WTC11 (cell line): ENCODE data around the gene TTLL10. TPM values are rescaled to one million over a fixed set of nuclear protein-coding genes. Genes with fewer than 3 reads are reported as not detected.
A peak's percentile ranks its signal among the peaks of the same experiment; 100 is the strongest.

Source experiments
- ATAC-seq: fragments of 200-7000 bp; cut with Tn5 transposase; 2 replicates; pipeline ENCODE4 v1.10.0; 2021; ENCODE audit warnings: mild to moderate bottlenecking, moderate library complexity
- CTCF ChIA-PET: fragments of 300-600 bp; sonication (Branson Sonifier 250); formaldehyde crosslinking; loops from one replicate; lab custom pipeline; 2021; ENCODE audit warnings: antibody characterized with exemption; lab: Charles Lee
- POLR2A ChIA-PET: fragments of 350-600 bp; sonication (Branson Sonifier 250); formaldehyde crosslinking; loops from one replicate; lab custom pipeline; 2021; ENCODE audit warnings: antibody characterized with exemption; lab: Charles Lee
- DNase-seq: peaks from one replicate; pipeline ENCODE4 v3.0.0; 2021; ENCODE audit warnings: low spot score
- H3K27ac Mint-ChIP-seq: 2 replicates; pipeline ENCODE4 v1.8.0; 2021; ENCODE audit warnings: mixed read lengths
- H3K27me3 Mint-ChIP-seq: 2 replicates; pipeline ENCODE4 v1.8.0; 2021; ENCODE audit warnings: low read depth, mild to moderate bottlenecking, moderate library complexity, mixed read lengths
- H3K36me3 Mint-ChIP-seq: 2 replicates; pipeline ENCODE4 v1.8.0; 2021; ENCODE audit warnings: mixed read lengths
- H3K4me1 Mint-ChIP-seq: 2 replicates; pipeline ENCODE4 v1.8.0; 2022; ENCODE audit warnings: mixed read lengths
- H3K4me3 Mint-ChIP-seq: 2 replicates; pipeline ENCODE4 v1.8.0; 2021; ENCODE audit warnings: mild to moderate bottlenecking, moderate library complexity, mixed read lengths
- H3K9me3 Mint-ChIP-seq: 2 replicates; pipeline ENCODE4 v1.8.0; 2021; ENCODE audit warnings: mixed read lengths
- CTCF ChIP-seq: fragments of 200-600 bp; IDR thresholded peaks from 2 replicates; pipeline ENCODE4 v1.8.0; 2022; ENCODE audit warnings: antibody characterized with exemption
- EMX1 ChIP-seq: fragments of 250-450 bp; sonication (Bioruptor Pico); IDR thresholded peaks from 2 replicates; pipeline ENCODE4 v1.8.0; 2021; ENCODE audit warnings: mild to moderate bottlenecking
- FOXJ3 ChIP-seq: sonication (generic); formaldehyde crosslinking; IDR thresholded peaks from 2 replicates; pipeline ENCODE4 v1.9.0; 2021; ENCODE audit warnings: missing genetic modification reagents, mild to moderate bottlenecking, borderline replicate concordance
- FOXP1 ChIP-seq: sonication (generic); formaldehyde crosslinking; IDR thresholded peaks from 2 replicates; pipeline ENCODE4 v1.8.0; 2022; ENCODE audit warnings: missing genetic modification reagents, mild to moderate bottlenecking, moderate library complexity, borderline replicate concordance
- HMGXB4 ChIP-seq: sonication (generic); formaldehyde crosslinking; IDR thresholded peaks from 2 replicates; pipeline ENCODE4 v1.8.1; 2023; ENCODE audit warnings: mild to moderate bottlenecking, moderate library complexity, missing genetic modification reagents
- JAZF1 ChIP-seq: fragments of 250-450 bp; sonication (Bioruptor Pico); IDR thresholded peaks from 2 replicates; pipeline ENCODE4 v1.9.0; 2021; ENCODE audit warnings: moderate library complexity, mild to moderate bottlenecking, inconsistent platforms
- MXD4 ChIP-seq: fragments of 250-450 bp; sonication (Bioruptor Pico); IDR thresholded peaks from 2 replicates; pipeline ENCODE4 v1.8.0; 2021; ENCODE audit warnings: mild to moderate bottlenecking, moderate library complexity, borderline replicate concordance
- MYBL2 ChIP-seq: sonication (generic); formaldehyde crosslinking; IDR thresholded peaks from 2 replicates; pipeline ENCODE4 v1.8.1; 2023; ENCODE audit warnings: mild to moderate bottlenecking, moderate library complexity, missing genetic modification reagents
- NR3C1 ChIP-seq: sonication (generic); formaldehyde crosslinking; conservative IDR thresholded peaks from 2 replicates; pipeline ENCODE4 v1.8.1; 2023; ENCODE audit warnings: low read depth, mild to moderate bottlenecking, missing genetic modification reagents
- RORB ChIP-seq: fragments of 250-450 bp; sonication (Bioruptor Pico); IDR thresholded peaks from 2 replicates; pipeline ENCODE4 v1.9.0; 2021; ENCODE audit warnings: mild to moderate bottlenecking
- SMAD4 ChIP-seq: sonication (generic); formaldehyde crosslinking; IDR thresholded peaks from 2 replicates; pipeline ENCODE4 v1.8.0; 2022; ENCODE audit warnings: mild to moderate bottlenecking, missing genetic modification reagents
- SOX15 ChIP-seq: fragments of 250-450 bp; sonication (Bioruptor Pico); IDR thresholded peaks from 2 replicates; pipeline ENCODE4 v1.9.0; 2021; ENCODE audit warnings: mild to moderate bottlenecking
- SP1 ChIP-seq: sonication (generic); formaldehyde crosslinking; conservative IDR thresholded peaks from 2 replicates; pipeline ENCODE4 v1.8.1; 2022; ENCODE audit warnings: missing genetic modification reagents
- STAT6 ChIP-seq: sonication (generic); formaldehyde crosslinking; conservative IDR thresholded peaks from 2 replicates; pipeline ENCODE4 v1.8.1; 2023; ENCODE audit warnings: mild to moderate bottlenecking, low read depth, missing genetic modification reagents, moderate library complexity
- TCF7 ChIP-seq: sonication (generic); formaldehyde crosslinking; IDR thresholded peaks from 2 replicates; pipeline ENCODE4 v1.8.0; 2022; ENCODE audit warnings: mild to moderate bottlenecking, low read depth, missing genetic modification reagents, moderate library complexity
- total RNA-seq: library from RNA; stranded (reverse); gene quantifications from 3 replicates; pipeline ENCODE4 v1.2.3, GENCODE V29; 2021
- TF ChIP-seq, protein P1 (sequence below): fragments of 250-450 bp; sonication (Bioruptor Pico); IDR thresholded peaks from 2 replicates; pipeline ENCODE4 v1.9.0; 2021; ENCODE audit warnings: mild to moderate bottlenecking
- TF ChIP-seq, protein P2 (sequence below): sonication (generic); formaldehyde crosslinking; IDR thresholded peaks from 2 replicates; pipeline ENCODE4 v1.8.1; 2023; ENCODE audit warnings: mild to moderate bottlenecking, missing genetic modification reagents
- TF ChIP-seq, protein P3 (sequence below): fragments of 250-450 bp; sonication (Bioruptor Pico); IDR thresholded peaks from 2 replicates; pipeline ENCODE4 v1.9.0; 2021; ENCODE audit warnings: mild to moderate bottlenecking, borderline replicate concordance
- TF ChIP-seq, protein P4 (sequence below): fragments of 250-450 bp; sonication (Bioruptor Pico); IDR thresholded peaks from 2 replicates; pipeline ENCODE4 v1.8.0; 2021; ENCODE audit warnings: mild to moderate bottlenecking

The TTLL10 gene
- total RNA-seq, 1 experiment from 2014 or later, result 1.1 TPM

- ATAC-seq (no peak), DNase-seq (peak; percentile 7)
- TF ChIP-seq JAZF1 (CRISPR knock-in tag) (no peak), TCF7 (CRISPR knock-in tag) (0 out of 2 replicates have a peak, but pooled peaks have one; percentile 17)
- Mint-ChIP-seq H3K36me3 (no peaks in the 10 kb centered on the region), H3K27me3 (peaks cover 19% of the 10 kb centered on the region), H3K4me1 (peaks cover 16% of the 10 kb centered on the region), H3K9me3 (no peaks in the 10 kb centered on the region), H3K27ac (no peak overlapping the region), H3K4me3 (no peak overlapping the region)
- CTCF ChIA-PET, result no interaction called here
- POLR2A ChIA-PET, result no interaction called here
Observed at GRCh38 chr1:1178794-1179331, 5.2 kb downstream of the TTLL10 start.

GRCh38 chr1:1179346-1179982 lies 5.8 kb downstream of the TTLL10 start:
- Mint-ChIP-seq H3K4me3 (no peak overlapping the region), H3K27me3 (peaks cover 15% of the 10 kb centered on the region), H3K36me3 (no peaks in the 10 kb centered on the region), H3K4me1 (peaks cover 14% of the 10 kb centered on the region), H3K27ac (no peak overlapping the region), H3K9me3 (no peaks in the 10 kb centered on the region)
- TF ChIP-seq HMGXB4 (CRISPR knock-in tag) (no peak), SMAD4 (CRISPR knock-in tag) (no peak), FOXJ3 (CRISPR knock-in tag) (no peak), NR3C1 (CRISPR knock-in tag) (no peak), MYBL2 (CRISPR knock-in tag) (no peak), MXD4 (CRISPR knock-in tag) (no peak), EMX1 (CRISPR knock-in tag) (no peak), RORB (CRISPR knock-in tag) (no peak), SOX15 (CRISPR knock-in tag) (no peak), SP1 (CRISPR knock-in tag) (no peak), FOXP1 (CRISPR knock-in tag) (no peak), STAT6 (no peak), CTCF (no peak)
- TF ChIP-seq, protein P1, sequence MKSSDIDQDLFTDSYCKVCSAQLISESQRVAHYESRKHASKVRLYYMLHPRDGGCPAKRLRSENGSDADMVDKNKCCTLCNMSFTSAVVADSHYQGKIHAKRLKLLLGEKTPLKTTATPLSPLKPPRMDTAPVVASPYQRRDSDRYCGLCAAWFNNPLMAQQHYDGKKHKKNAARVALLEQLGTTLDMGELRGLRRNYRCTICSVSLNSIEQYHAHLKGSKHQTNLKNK, result no peak
- TF ChIP-seq, protein P2, sequence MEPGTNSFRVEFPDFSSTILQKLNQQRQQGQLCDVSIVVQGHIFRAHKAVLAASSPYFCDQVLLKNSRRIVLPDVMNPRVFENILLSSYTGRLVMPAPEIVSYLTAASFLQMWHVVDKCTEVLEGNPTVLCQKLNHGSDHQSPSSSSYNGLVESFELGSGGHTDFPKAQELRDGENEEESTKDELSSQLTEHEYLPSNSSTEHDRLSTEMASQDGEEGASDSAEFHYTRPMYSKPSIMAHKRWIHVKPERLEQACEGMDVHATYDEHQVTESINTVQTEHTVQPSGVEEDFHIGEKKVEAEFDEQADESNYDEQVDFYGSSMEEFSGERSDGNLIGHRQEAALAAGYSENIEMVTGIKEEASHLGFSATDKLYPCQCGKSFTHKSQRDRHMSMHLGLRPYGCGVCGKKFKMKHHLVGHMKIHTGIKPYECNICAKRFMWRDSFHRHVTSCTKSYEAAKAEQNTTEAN, result no peak
- TF ChIP-seq, protein P3, sequence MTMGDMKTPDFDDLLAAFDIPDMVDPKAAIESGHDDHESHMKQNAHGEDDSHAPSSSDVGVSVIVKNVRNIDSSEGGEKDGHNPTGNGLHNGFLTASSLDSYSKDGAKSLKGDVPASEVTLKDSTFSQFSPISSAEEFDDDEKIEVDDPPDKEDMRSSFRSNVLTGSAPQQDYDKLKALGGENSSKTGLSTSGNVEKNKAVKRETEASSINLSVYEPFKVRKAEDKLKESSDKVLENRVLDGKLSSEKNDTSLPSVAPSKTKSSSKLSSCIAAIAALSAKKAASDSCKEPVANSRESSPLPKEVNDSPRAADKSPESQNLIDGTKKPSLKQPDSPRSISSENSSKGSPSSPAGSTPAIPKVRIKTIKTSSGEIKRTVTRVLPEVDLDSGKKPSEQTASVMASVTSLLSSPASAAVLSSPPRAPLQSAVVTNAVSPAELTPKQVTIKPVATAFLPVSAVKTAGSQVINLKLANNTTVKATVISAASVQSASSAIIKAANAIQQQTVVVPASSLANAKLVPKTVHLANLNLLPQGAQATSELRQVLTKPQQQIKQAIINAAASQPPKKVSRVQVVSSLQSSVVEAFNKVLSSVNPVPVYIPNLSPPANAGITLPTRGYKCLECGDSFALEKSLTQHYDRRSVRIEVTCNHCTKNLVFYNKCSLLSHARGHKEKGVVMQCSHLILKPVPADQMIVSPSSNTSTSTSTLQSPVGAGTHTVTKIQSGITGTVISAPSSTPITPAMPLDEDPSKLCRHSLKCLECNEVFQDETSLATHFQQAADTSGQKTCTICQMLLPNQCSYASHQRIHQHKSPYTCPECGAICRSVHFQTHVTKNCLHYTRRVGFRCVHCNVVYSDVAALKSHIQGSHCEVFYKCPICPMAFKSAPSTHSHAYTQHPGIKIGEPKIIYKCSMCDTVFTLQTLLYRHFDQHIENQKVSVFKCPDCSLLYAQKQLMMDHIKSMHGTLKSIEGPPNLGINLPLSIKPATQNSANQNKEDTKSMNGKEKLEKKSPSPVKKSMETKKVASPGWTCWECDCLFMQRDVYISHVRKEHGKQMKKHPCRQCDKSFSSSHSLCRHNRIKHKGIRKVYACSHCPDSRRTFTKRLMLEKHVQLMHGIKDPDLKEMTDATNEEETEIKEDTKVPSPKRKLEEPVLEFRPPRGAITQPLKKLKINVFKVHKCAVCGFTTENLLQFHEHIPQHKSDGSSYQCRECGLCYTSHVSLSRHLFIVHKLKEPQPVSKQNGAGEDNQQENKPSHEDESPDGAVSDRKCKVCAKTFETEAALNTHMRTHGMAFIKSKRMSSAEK (CRISPR knock-in tag), result no peak
- TF ChIP-seq, protein P4, sequence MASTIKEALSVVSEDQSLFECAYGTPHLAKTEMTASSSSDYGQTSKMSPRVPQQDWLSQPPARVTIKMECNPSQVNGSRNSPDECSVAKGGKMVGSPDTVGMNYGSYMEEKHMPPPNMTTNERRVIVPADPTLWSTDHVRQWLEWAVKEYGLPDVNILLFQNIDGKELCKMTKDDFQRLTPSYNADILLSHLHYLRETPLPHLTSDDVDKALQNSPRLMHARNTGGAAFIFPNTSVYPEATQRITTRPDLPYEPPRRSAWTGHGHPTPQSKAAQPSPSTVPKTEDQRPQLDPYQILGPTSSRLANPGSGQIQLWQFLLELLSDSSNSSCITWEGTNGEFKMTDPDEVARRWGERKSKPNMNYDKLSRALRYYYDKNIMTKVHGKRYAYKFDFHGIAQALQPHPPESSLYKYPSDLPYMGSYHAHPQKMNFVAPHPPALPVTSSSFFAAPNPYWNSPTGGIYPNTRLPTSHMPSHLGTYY (CRISPR knock-in tag), result no peak
- CTCF ChIA-PET, result interaction anchor here (0.6 kb wide), 1 partner anchor 253 kb away, joined by 3 read pairs; no protein-coding TSS in a partner anchor
- peak; percentile 11 for DNase-seq
- POLR2A ChIA-PET, result no interaction called here
- no peak for ATAC-seq
